EL (cell line): ENCODE data around the gene TDP2.
"Not testable (repeated sequence)": the region's sequence is repeated elsewhere in the genome, so short reads cannot be mapped to it uniquely, and the experiment has no call there.

Source experiments
- DNase-seq: peaks from one replicate; pipeline ENCODE4 v3.0.0-alpha.2; 2016

Gene TDP2

DNA sequence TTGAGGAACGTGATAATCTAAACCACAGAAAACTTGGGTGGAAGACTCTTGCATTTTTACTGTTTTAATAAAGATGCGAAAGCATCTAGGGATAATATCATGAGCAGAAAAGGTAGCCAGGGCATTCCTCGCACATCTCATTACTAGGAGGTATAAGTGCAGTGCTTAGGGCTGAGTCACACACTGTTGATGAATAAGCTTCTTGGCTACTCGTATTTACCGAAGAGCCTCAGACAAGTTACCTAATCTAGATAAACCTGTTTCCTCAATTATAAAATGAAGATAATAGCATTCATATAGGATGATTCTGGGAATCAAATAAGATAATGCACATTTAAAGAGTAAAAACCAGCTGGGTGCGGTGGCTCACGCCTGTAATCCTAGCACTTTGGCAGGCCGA lies 19.9 kb downstream of the TDP2 start:
- DNase-seq = peak; percentile 18

DNA sequence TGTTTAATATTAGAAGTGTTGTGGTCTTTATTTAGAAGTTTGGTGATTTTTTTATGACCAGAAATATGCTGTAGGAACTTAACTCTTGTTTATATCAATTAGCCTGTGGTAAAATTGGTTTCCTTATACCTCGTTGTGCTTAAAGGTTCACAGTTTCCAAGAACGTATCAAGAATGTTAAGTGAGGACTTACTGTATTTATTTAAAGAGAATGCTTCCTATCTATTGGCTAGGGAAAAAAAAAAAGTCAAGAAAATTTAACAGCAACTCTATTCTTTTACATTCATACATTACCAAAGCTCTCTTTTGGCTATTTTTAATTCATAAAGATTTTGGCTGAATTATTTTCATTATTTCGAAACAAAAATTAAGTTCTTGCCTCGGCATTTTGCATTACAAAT lies 22.3 kb downstream of the TDP2 start:
- no peak for DNase-seq

- DNase-seq = no peak
Measured at GRCh38 chr6:24643920-24644319, 22.8 kb downstream of the TDP2 start.

- no peak for DNase-seq
Measured at GRCh38 chr6:24642061-24642460, 24.6 kb downstream of the TDP2 start.

DNA sequence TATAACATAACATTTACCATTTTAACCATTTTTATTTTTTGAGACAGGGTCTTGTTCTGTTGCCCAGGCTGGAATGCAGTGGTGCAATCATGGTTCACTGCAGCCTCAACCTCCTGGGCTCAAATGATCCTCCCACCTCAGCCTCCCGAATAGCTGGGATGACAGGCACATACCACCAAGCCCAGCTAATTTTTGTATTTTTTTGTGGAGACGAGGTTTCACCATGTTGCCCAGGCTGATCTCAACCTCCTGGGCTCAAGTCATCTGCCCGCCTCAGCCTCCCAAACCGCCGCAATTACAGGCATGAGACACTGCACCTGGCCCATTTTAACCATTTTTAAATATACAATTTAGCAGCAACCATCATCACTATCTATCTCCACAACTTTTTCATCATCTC lies 26.1 kb downstream of the TDP2 start:
- not testable (repeated sequence) for DNase-seq

GRCh38 chr6:24640166-24640565 lies 26.5 kb downstream of the TDP2 start:
- DNase-seq = no peak

- DNase-seq = no peak
Measured at GRCh38 chr6:24636681-24637080, 30.0 kb downstream of the TDP2 start.

- DNase-seq = no peak
Measured at GRCh38 chr6:24632573-24632972, 34.1 kb downstream of the TDP2 start.

DNA sequence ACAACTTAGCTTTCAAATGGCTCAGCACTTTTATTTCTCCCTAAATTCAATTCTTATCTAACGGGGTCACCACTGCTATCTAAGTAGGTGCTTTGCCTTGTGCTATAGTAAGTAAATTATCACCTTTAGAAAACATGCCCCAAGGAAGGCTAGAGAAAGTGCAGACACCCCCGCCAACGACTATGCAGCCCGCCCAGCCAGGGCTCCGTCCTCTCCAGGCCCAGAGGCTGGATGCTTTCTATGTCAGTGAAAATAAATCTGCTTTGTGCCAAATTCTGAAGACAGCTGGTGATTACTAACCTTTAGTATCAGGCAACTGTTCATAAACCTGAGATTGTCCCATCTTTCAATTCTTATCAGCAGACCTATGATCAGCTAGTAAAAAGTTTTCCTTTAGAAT lies 35.0 kb downstream of the TDP2 start:
- no peak for DNase-seq

- no peak for DNase-seq
Measured at GRCh38 chr6:24630856-24631505, 35.7 kb downstream of the TDP2 start.

DNA sequence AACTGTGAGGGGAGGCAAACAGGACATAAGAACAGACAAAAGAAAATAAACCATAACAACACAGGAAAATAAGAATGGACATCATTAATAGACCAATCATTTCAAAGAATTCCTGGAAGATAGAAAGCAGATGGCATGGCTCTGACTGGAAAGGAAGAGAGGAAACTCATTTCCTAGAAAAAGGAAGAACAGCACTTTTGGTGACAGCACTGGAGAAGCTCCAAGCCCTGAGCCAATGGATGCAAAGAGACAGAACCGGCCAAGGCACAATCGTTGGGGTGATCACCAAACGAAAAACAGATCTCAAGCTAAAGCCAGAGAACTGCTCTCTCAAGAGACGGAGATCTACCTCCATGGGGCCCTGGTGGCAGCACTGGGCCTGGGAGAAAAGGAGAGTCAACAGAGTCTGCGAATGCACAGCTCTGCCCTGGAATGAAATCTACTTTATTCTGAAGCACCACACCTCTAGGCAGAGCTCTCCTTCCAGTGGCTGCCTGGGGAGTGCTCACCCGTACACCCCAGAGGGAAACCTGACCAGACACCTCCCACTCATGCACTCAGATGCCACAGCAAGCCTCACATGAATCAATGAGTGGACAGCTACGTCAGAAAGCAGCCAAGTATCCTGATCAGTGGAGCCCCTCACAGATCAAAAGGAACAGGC lies 44.9 kb downstream of the TDP2 start:
- no peak for DNase-seq

- DNase-seq = no peak
Measured at GRCh38 chr6:24620637-24621036, 46.1 kb downstream of the TDP2 start.

DNA sequence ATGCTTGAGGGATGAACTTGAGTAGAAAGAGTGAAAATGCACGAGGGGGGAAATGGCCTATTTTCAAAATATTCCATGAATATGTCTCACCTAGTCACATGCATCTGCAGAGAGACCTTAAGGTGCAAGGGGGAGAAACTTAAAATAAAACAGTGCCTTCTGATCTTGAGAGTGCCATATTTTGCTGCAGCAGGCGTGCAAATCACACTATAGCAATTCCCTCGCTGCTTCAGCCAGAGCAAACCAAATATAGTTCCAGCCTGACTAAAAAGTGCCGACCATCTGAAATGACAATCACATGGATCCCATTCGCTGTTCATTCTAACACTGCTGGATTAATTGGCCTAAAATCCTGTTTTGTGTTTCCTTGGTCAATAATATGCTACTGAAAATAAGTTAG lies 47.0 kb downstream of the TDP2 start:
- DNase-seq = no peak

DNA sequence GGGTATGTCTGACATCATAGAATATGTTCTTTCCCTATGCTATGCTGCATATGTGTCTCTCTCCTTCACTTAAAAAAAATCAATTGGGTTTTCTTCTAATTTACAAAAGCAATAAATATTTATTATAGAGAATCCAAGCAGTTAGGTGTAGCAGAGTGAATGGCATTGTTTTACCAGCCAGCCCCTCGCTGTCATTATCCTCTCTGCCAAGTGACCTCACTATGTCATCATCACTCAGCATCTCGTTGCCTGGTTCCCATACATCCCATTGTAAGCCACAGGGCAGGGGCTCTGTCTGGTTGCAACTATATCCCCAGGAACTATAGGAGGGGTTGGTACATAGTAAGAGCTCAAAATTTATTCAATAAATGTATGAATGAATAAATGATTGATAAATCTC lies 52.1 kb downstream of the TDP2 start:
- DNase-seq = no peak

DNA sequence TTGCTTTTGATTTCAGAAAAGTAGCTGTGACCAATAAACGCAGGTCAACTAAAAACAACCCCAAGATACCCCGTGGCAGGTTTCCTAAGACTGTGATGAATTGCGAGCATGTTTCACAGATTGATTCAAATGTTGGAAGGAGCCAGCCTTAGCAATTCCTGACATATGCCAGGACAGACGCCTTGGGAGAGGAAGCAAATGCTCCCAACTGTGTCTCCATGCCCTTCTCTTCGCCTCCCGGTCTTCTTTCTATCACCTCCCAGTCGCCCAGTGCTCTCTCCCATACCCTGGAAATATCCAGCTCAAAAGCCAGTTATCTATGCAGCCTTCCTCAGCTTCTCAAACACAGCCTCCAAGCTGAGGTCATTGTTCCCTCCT lies 52.7 kb downstream of the TDP2 start:
- no peak for DNase-seq

GRCh38 chr6:24613361-24614042 lies 53.2 kb downstream of the TDP2 start:
- DNase-seq = no peak

GRCh38 chr6:24610672-24611071 lies 56.0 kb downstream of the TDP2 start:
- no peak for DNase-seq

DNA sequence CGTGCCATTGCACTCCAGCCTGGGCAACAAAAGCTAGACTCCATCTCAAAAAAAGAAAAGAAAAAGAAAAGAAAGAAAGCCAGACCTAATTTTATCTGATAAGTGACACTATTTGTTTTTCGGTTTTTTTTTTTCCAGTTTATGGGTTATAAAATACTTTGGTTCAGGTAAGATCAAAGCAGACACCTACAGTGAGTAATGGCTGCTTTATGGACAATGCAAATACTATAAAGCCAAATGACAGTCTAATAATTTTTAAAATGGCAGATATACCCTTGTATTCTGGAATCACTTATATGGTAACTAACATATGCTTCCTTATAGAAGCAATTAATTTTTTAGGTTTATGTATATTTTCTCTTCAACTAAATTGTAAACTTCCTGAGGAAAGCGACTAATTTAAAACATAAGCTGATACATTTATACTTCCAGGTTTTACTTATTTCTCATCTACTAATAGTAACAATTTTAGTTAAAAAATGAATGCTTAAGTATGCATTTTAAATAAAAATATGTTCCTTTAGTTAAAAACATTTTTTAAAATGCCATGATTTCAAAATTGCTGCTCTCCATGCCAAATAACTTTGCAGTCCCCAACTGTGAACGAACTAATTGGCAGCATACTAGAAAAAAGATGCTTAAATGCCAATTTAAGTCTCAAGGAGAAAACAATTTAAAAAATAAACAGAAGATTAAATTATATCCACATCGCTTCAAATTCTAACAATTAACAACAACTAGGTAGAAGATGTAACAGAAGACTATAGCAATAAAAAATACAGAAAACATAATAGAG lies 59.2 kb downstream of the TDP2 start:
- DNase-seq = no peak

GRCh38 chr6:24606200-24606930 lies 60.3 kb downstream of the TDP2 start:
- no peak for DNase-seq

DNA sequence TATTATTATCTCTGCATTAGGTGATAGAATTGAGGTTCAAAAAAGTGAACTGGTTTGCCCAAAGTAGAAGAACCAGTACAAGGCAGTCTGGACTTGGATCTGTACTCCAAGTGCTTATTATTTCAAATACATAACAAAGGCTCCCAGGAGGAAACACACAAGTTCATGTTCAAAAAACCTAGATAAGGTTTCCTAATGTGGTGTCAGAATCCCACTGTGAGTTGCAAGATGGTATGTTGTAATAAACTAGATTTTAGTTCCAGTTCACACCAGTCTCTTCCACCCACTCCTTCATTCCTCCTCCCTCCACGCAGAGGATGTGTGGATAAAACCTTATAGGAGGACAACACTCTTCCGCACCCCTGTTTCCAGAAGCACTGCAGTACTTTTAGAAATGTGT lies 63.5 kb downstream of the TDP2 start:
- no peak for DNase-seq

DNA sequence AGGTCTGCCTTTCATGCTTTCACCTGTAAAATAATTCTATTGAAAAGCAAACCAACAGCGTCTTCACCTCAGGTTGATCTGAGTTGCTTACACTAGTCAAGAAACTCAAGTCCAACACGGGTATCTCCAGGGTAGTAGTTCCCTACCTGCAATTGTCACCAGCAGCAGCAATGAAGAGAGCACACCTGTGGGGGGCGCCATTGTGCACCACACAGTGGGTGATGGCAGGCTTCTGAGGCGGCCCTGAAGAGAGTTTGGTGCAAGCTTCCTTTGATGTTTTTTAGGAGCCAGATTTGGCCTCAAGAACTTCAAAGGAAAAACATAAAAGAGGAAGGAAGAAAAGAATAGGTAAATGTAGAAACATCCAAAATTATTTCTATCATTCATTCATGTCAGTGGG lies 65.8 kb downstream of the TDP2 start:
- no peak for DNase-seq
